Vagina (tissue), 2 donors: Measurements from ENCODE around the gene PCBD2.
"Not testable (repeated sequence)": the region's sequence is repeated elsewhere in the genome, so short reads cannot be mapped to it uniquely, and the experiment has no call there.

Experiments used
- CTCF ChIP-seq, 3 experiments: fragments of 450-650 bp in 2 of 3; fragments of 200-600 bp in 1 of 3; sonication (generic) in 1 of 3; IDR thresholded peaks; one replicate each; pipeline ENCODE4 v1.5.1; 2017 to 2019; ENCODE audit warnings: antibody characterized with exemption in 3 of 3, mild to moderate bottlenecking in 2 of 3, moderate library complexity in 2 of 3
- POLR2A ChIP-seq, 2 donors: fragments of 450-650 bp; IDR thresholded peaks; one replicate each; pipeline ENCODE4 v1.6.1; 2017; ENCODE audit warnings: antibody characterized with exemption in 2 of 2, mild to moderate bottlenecking in 2 of 2, moderate library complexity in 2 of 2

GRCh38 chr5:134998068-134998467 is 93.1 kb downstream of the PCBD2 start:
- not testable (repeated sequence) for TF ChIP-seq POLR2A, CTCF (IDR thresholded peaks at IDR 0.05)
